B cell (primary cell): ENCODE measurements around the gene LDB3. TPM values are rescaled to one million over a fixed set of nuclear protein-coding genes. Genes with fewer than 3 reads are reported as not detected.

Experiments
- ATAC-seq: fragments of 200-7000 bp; cut with Tn5 transposase; one replicate; pipeline ENCODE4 v1.10.0; 2021; ENCODE audit warnings: low read depth, mild to moderate bottlenecking, moderate number of reproducible peaks, moderate library complexity
- CTCF ChIA-PET: fragments of 350-600 bp; sonication (Branson Sonifier 250); formaldehyde crosslinking; loops from one replicate; lab custom pipeline; 2021; ENCODE audit warnings: antibody characterized with exemption, inconsistent platforms; lab: Charles Lee
- POLR2A ChIA-PET: fragments of 350-600 bp; sonication (Branson Sonifier 250); formaldehyde crosslinking; loops from one replicate; lab custom pipeline; 2021; ENCODE audit warnings: antibody characterized with exemption; lab: Charles Lee
- DNase-seq: peaks from one replicate; pipeline ENCODE4 v3.0.0; 2013
- H2AFZ ChIP-seq: 2 replicates; pipeline ENCODE4 v1.6.1; 2012; ENCODE audit warnings: mild to moderate bottlenecking, low read depth, low read length; ENCODE audit not compliant: insufficient read depth, poor library complexity, severe bottlenecking
- H3K27ac ChIP-seq, 2 donors: 1 replicate in 1 of 2; 2 replicates in 1 of 2; pipeline ENCODE4 v1.5.1; 2012 to 2013; ENCODE audit warnings: low read length in 2 of 2, mild to moderate bottlenecking in 2 of 2, moderate library complexity in 1 of 2
- H3K27me3 ChIP-seq, 4 experiments: fragments of 200-600 bp in 1 of 4; sonication (generic) in 1 of 4; replicated peaks in 1 of 4; 1 replicate in 2 of 4; 2 replicates in 2 of 4; pipeline versions ENCODE4 v1.6.1 to v1.7.0; 2013 to 2016; ENCODE audit warnings: low read length in 3 of 4, mild to moderate bottlenecking in 2 of 4, mixed read lengths in 1 of 4, moderate library complexity in 1 of 4; ENCODE audit not compliant: insufficient read depth in 4 of 4, control insufficient read depth in 3 of 4; ENCODE audit errors: control extremely low read depth in 1 of 4
- H3K36me3 ChIP-seq, 2 experiments: replicated peaks in 1 of 2; 1 replicate in 1 of 2; 2 replicates in 1 of 2; pipeline versions ENCODE4 v1.6.1 to v1.7.1; 2013; ENCODE audit warnings: low read length in 1 of 2; ENCODE audit not compliant: insufficient read depth in 2 of 2, control insufficient read depth in 1 of 2; ENCODE audit errors: control extremely low read depth in 1 of 2, extremely low read depth in 1 of 2
- H3K4me1 ChIP-seq, 2 donors: fragments of 200-600 bp in 1 of 2; sonication (generic) in 1 of 2; 1 replicate in 1 of 2; 2 replicates in 1 of 2; pipeline versions ENCODE4 v1.5.1 to v1.6.1; 2013 to 2017; ENCODE audit warnings: low read length in 2 of 2; ENCODE audit not compliant: control insufficient read depth in 2 of 2, insufficient read depth in 2 of 2
- H3K4me2 ChIP-seq: replicated peaks from 2 replicates; pipeline ENCODE3; 2012; ENCODE audit warnings: mild to moderate bottlenecking, low read depth, low read length; ENCODE audit not compliant: poor library complexity, severe bottlenecking
- H3K4me3 ChIP-seq, 5 experiments: fragments of 200-600 bp in 1 of 5; sonication (generic) in 1 of 5; 1 replicate in 3 of 5; 2 replicates in 2 of 5; pipeline versions ENCODE4 v1.5.1 to v1.7.0; 2011 to 2016; ENCODE audit warnings: low read length in 4 of 5, mild to moderate bottlenecking in 4 of 5, low read depth in 2 of 5, control low read depth in 1 of 5, moderate library complexity in 1 of 5; ENCODE audit not compliant: insufficient read depth in 1 of 5; ENCODE audit errors: control extremely low read depth in 1 of 5, extremely low read depth in 1 of 5
- H3K79me2 ChIP-seq: fragments of 200-600 bp; sonication (generic); one replicate; pipeline ENCODE4 v1.6.0; 2016; ENCODE audit warnings: low read length; ENCODE audit not compliant: control insufficient read depth, insufficient read depth
- H3K9ac ChIP-seq: fragments of 200-600 bp; sonication (generic); 2 replicates; pipeline ENCODE4 v1.6.1; 2017; ENCODE audit warnings: mild to moderate bottlenecking, low read length, moderate library complexity
- H3K9me3 ChIP-seq, 3 donors: one replicate each; pipeline versions ENCODE4 v1.6.1 to v1.7.1; 2013; ENCODE audit warnings: low read length in 2 of 3; ENCODE audit not compliant: control insufficient read depth in 2 of 3, insufficient read depth in 1 of 3; ENCODE audit errors: control extremely low read depth in 1 of 3
- H4K20me1 ChIP-seq: 2 replicates; pipeline ENCODE4 v1.6.0; 2012; ENCODE audit warnings: mild to moderate bottlenecking, low read length; ENCODE audit not compliant: insufficient read depth, control insufficient read depth, poor library complexity, severe bottlenecking
- H3K27ac Mint-ChIP-seq: one replicate; pipeline ENCODE4 v1.8.0; 2021; ENCODE audit warnings: mixed read lengths
- H3K27me3 Mint-ChIP-seq: one replicate; pipeline ENCODE4 v1.8.0; 2021; ENCODE audit warnings: mixed read lengths
- H3K4me1 Mint-ChIP-seq: one replicate; pipeline ENCODE4 v1.8.0; 2021; ENCODE audit warnings: mixed read lengths
- H3K4me3 Mint-ChIP-seq: one replicate; pipeline ENCODE4 v1.8.0; 2021; ENCODE audit warnings: mixed read lengths
- H3K9me3 Mint-ChIP-seq: one replicate; pipeline ENCODE4 v1.8.0; 2022; ENCODE audit warnings: mixed read lengths; ENCODE audit not compliant: insufficient read depth
- EZH2 ChIP-seq: IDR thresholded peaks from 2 replicates; pipeline ENCODE4 v1.6.1; 2012; ENCODE audit warnings: borderline replicate concordance, low read depth, mild to moderate bottlenecking, moderate library complexity, low read length; ENCODE audit not compliant: insufficient read depth, poor library complexity, severe bottlenecking
- WGBS: methylation state at CpG from one replicate; pipeline ENCODE4 v1.1.5; 2013; ENCODE audit warnings: missing lambda C conversion rate; ENCODE audit not compliant: insufficient coverage; 5-methylcytosine and 5-hydroxymethylcytosine counted together
- intact Hi-C: fragments of 100-400 bp; cut with micrococcal nuclease; formaldehyde crosslinking; loops from one replicate; pipeline ENCODE4 v1.10.0; 2022
- polyA plus RNA-seq: library from polyadenylated mRNA; depleted of rRNA; stranded (reverse); fragments of >200 nt; gene quantifications from 2 replicates; pipeline ENCODE4 v1.2.3, GENCODE V29; 2012
- total RNA-seq, 2 donors: library from RNA; stranded (reverse); fragments of 120-200 nt in 1 of 2; gene quantifications; 1 replicate in 1 of 2; 2 replicates in 1 of 2; pipeline versions ENCODE4 v1.2.3 to v1.2.4, GENCODE V29; 2013 to 2022
- TF ChIP-seq, protein P1 (sequence below): fragments of 200-600 bp; IDR thresholded peaks from one replicate; pipeline ENCODE4 v1.8.0; 2022; ENCODE audit warnings: antibody characterized with exemption, mild to moderate bottlenecking

Gene LDB3
- total and polyA plus RNA-seq, 2 donors (not counting 1 experiment from before 2014, with no cell fraction given), result 0.01 to 0.07 TPM

DNA sequence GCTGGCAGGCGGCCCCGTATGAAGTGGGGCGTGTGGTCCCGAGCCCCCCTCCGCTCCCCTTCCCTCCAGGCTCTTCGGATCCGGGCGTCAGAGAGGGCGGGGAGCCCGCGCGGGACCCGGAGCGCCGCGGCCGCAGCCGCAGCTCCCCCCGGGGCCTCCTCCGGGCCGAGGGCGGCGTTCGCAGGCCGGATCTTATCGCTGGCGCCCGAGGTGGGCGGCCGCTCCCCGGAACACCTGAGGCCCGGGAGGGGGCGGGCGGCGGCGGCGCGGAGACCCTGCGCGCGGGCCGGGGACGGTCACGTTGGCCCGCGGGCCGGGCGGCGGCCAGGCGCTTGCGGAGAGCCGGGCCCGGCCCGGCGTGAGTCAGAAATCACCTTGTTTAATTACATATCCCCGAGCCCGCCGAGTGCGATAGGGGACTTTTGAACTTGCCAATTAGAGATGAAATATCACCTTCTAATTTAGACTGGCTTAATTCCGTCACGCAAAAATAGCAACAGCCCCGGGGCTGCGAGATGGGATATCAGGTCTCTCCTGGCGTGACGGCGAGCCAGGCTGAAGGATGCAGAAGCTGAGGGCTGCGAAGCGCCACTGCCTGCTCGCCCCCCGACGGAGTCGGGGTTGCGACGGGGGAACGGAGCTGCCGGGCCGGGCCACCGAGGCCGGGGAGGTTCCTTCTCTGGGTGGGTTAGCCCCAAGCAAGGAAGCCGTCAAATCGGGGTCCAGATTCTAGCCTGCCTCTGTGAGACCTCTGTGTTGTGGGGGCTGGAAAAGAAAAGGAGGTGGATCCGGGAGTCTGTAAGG, 43.4 kb downstream of the LDB3 start:
- Histone ChIP-seq H3K36me3 (no peaks in the 10 kb centered on the region), H3K4me1 (peaks cover 9 to 14% of the 10 kb centered on the region in 2 donors), H3K9me3 (peaks cover 0 to 9% (median 0%) of the 10 kb centered on the region in 3 donors), H3K9ac (peak overlapping the region; percentile 72), H3K4me2 (peak overlapping the region; percentile 82), H2AFZ (peak overlapping the region; percentile 100), H3K27ac (peak overlapping the region; percentile 73 to 88), H4K20me1 (no peaks in the 10 kb centered on the region), H3K27me3 (peaks cover 0 to 3% (median under 1%) of the 10 kb centered on the region in 4 experiments), H3K79me2 (no peaks in the 10 kb centered on the region), H3K4me3 (peak overlapping the region; percentile 30 to 83 (median 69))
- DNase-seq (peak; percentile 75), ATAC-seq (peak; percentile 51)
- TF ChIP-seq, protein P1, sequence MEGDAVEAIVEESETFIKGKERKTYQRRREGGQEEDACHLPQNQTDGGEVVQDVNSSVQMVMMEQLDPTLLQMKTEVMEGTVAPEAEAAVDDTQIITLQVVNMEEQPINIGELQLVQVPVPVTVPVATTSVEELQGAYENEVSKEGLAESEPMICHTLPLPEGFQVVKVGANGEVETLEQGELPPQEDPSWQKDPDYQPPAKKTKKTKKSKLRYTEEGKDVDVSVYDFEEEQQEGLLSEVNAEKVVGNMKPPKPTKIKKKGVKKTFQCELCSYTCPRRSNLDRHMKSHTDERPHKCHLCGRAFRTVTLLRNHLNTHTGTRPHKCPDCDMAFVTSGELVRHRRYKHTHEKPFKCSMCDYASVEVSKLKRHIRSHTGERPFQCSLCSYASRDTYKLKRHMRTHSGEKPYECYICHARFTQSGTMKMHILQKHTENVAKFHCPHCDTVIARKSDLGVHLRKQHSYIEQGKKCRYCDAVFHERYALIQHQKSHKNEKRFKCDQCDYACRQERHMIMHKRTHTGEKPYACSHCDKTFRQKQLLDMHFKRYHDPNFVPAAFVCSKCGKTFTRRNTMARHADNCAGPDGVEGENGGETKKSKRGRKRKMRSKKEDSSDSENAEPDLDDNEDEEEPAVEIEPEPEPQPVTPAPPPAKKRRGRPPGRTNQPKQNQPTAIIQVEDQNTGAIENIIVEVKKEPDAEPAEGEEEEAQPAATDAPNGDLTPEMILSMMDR, result no peak
- no peaks in the 10 kb centered on the region for H3K27me3 Mint-ChIP-seq
- intact Hi-C loops, result loop anchor here (1.0 to 2.0 kb wide), 6 partner anchors 45 to 383 kb away; partner anchors contain the start of genes BMPR1A, GLUD1, SHLD2 and WAPL
- no peaks in the 10 kb centered on the region for H3K9me3 Mint-ChIP-seq
- peaks cover 11% of the 10 kb centered on the region for H3K4me1 Mint-ChIP-seq
- peak overlapping the region; percentile 99 for H3K27ac Mint-ChIP-seq
- H3K4me3 Mint-ChIP-seq, result peak overlapping the region; percentile 95
- ChIA-PET POLR2A (interaction anchor here (0.6 to 1.4 kb wide), 3 partner anchors 41 to 97 kb away, joined by 3 to 10 read pairs (median 3); no protein-coding TSS in a partner anchor), CTCF (interaction anchor here (1.0 to 1.9 kb wide), 7 partner anchors 23 to 259 kb away, joined by 3 to 12 read pairs (median 4); partner anchors contain the start of gene BMPR1A)
- 1% methylated on average over 82 of the region's 82 CpGs for WGBS

DNA sequence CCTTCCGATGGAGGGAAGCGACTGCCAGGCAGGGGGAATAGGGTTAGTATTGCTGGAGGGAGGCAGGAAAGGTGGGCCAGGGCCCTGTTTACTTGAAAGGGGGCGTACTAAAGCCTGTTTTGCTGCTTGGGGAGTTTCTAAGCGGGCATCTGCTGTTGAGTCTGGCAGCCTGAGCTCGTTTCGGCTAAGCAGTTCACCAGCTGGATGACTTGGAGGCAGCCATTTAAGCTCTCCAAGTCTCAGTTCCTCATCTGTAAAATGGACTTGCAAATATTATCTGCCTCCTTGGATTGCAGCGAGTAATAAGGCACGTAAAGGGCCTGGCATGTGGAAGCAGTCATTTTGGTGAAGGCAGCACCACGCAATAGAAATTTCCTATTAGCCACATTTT, 44.0 kb downstream of the LDB3 start:
- Histone ChIP-seq H4K20me1 (no peaks in the 10 kb centered on the region), H3K4me1 (peaks cover 9 to 14% of the 10 kb centered on the region in 2 donors), H3K4me2 (peak overlapping the region; percentile 82), H3K27ac (peak overlapping the region; percentile 68 to 88), H3K9ac (peak overlapping the region; percentile 72), H2AFZ (peak overlapping the region; percentile 100), H3K79me2 (no peaks in the 10 kb centered on the region), H3K27me3 (peaks cover 0 to 4% (median under 1%) of the 10 kb centered on the region in 4 experiments), H3K4me3 (peak overlapping the region in 4 of 5 experiments; percentile 42 to 83 (median 75)), H3K36me3 (no peaks in the 10 kb centered on the region), H3K9me3 (peaks cover 0 to 9% (median 0%) of the 10 kb centered on the region in 3 donors)
- Mint-ChIP-seq H3K27me3 (no peaks in the 10 kb centered on the region), H3K9me3 (no peaks in the 10 kb centered on the region), H3K27ac (peak overlapping the region; percentile 99), H3K4me1 (peaks cover 11% of the 10 kb centered on the region), H3K4me3 (peak overlapping the region; percentile 95)
- WGBS, result 44% methylated on average over 6 of the region's 9 CpGs
- DNase-seq, result peak; percentile 70
- intact Hi-C loops, result loop anchor here (2.0 kb wide), 1 partner anchor 382 kb away; the partner anchor contains the start of genes GLUD1 and SHLD2
- POLR2A ChIA-PET, result interaction anchor here (0.6 to 1.4 kb wide), 3 partner anchors 41 to 97 kb away, joined by 3 to 10 read pairs (median 3); no protein-coding TSS in a partner anchor
- TF ChIP-seq, protein P1, result no peak
- no peak for TF ChIP-seq EZH2
- CTCF ChIA-PET, result interaction anchor here (1.0 to 1.9 kb wide), 7 partner anchors 24 to 259 kb away, joined by 3 to 12 read pairs (median 4); partner anchors contain the start of gene BMPR1A
- ATAC-seq, result peak; percentile 25
